IMR-90 (cell line): Measurements from ENCODE around the gene NCF2. TPM values are rescaled to one million over a fixed set of nuclear protein-coding genes. Genes with fewer than 3 reads are reported as not detected.

Source experiments
- ATAC-seq: fragments of 200-7000 bp; cut with Tn5 transposase; 2 replicates; pipeline ENCODE4 v1.9.1; 2020; ENCODE audit warnings: low read depth, mild to moderate bottlenecking, moderate library complexity
- BruUV-seq: library from RNA; stranded (reverse); fragments of 400-500 nt; replicated peaks from 2 replicates; lab custom pipeline; 2021; lab: Mats Ljungman, UMichigan
- CTCF ChIA-PET: fragments of 300-600 bp; formaldehyde crosslinking; extraction: SDS; loops from one replicate; lab custom pipeline; 2021; ENCODE audit warnings: antibody characterized with exemption; lab: Yijun Ruan, JAX
- POLR2A ChIA-PET: fragments of 300-600 bp; sonication (Branson Sonifier 250); formaldehyde crosslinking; loops from one replicate; lab custom pipeline; 2022; ENCODE audit warnings: antibody characterized with exemption; ENCODE audit not compliant: unreplicated experiment; lab: Charles Lee
- DNase-seq: peaks from one replicate; pipeline ENCODE4 v3.0.0; 2013
- H2AFZ ChIP-seq: replicated peaks from 2 replicates; pipeline ENCODE3; 2013; ENCODE audit warnings: low read length, mild to moderate bottlenecking; ENCODE audit not compliant: poor library complexity
- H2AK5ac ChIP-seq: 2 replicates; pipeline ENCODE4 v1.6.1; 2013; ENCODE audit warnings: low read depth, low read length, inconsistent platforms
- H2AK9ac ChIP-seq: replicated peaks from 2 replicates; pipeline ENCODE3; 2013; ENCODE audit warnings: mild to moderate bottlenecking, low read depth, low read length, moderate library complexity; ENCODE audit not compliant: poor library complexity
- H2BK120ac ChIP-seq: 2 replicates; pipeline ENCODE4 v1.6.1; 2013; ENCODE audit warnings: low read depth, low read length, inconsistent platforms
- H2BK15ac ChIP-seq: 3 replicates; pipeline ENCODE4 v1.6.1; 2013; ENCODE audit warnings: low read depth, low read length, inconsistent platforms
- H2BK20ac ChIP-seq: 2 replicates; pipeline ENCODE4 v1.6.1; 2013; ENCODE audit warnings: low read depth, mild to moderate bottlenecking, inconsistent platforms, low read length, moderate library complexity
- H2BK5ac ChIP-seq: 2 replicates; pipeline ENCODE4 v1.6.1; 2013; ENCODE audit warnings: mild to moderate bottlenecking, low read depth, low read length, inconsistent platforms; ENCODE audit not compliant: poor library complexity, severe bottlenecking
- H3K14ac ChIP-seq: replicated peaks from 2 replicates; pipeline ENCODE4 v1.6.1; 2013; ENCODE audit warnings: low read depth, low read length, inconsistent platforms
- H3K18ac ChIP-seq: 2 replicates; pipeline ENCODE4 v1.6.1; 2013; ENCODE audit warnings: low read depth, low read length, control low read depth
- H3K23ac ChIP-seq: 2 replicates; pipeline ENCODE4 v1.6.1; 2013; ENCODE audit warnings: low read depth, low read length, inconsistent platforms
- H3K27ac ChIP-seq: 2 replicates; pipeline ENCODE4 v1.5.1; 2013; ENCODE audit warnings: mild to moderate bottlenecking, control low read depth, low read length; ENCODE audit not compliant: insufficient read depth
- H3K27me3 ChIP-seq: 2 replicates; pipeline ENCODE4 v1.6.1; 2013; ENCODE audit warnings: low read length; ENCODE audit not compliant: control insufficient read depth, insufficient read depth
- H3K36me3 ChIP-seq: 2 replicates; pipeline ENCODE4 v1.6.1; 2013; ENCODE audit warnings: low read length, mixed read lengths; ENCODE audit not compliant: control insufficient read depth, insufficient read depth
- H3K4ac ChIP-seq: 2 replicates; pipeline ENCODE4 v1.6.1; 2013; ENCODE audit warnings: low read depth, low read length, inconsistent platforms
- H3K4me1 ChIP-seq: 2 replicates; pipeline ENCODE4 v1.6.1; 2013; ENCODE audit warnings: low read length, mixed read lengths; ENCODE audit not compliant: control insufficient read depth, insufficient read depth
- H3K4me2 ChIP-seq: 2 replicates; pipeline ENCODE4 v1.6.1; 2013; ENCODE audit warnings: low read depth, mild to moderate bottlenecking, control low read depth, low read length, moderate library complexity
- H3K4me3 ChIP-seq: 2 replicates; pipeline ENCODE4 v1.5.1; 2013; ENCODE audit warnings: low read depth, mild to moderate bottlenecking, control low read depth, low read length, moderate library complexity; ENCODE audit not compliant: insufficient read depth
- H3K56ac ChIP-seq: 2 replicates; pipeline ENCODE4 v1.6.1; 2013; ENCODE audit warnings: low read length, inconsistent platforms; ENCODE audit not compliant: insufficient read depth; ENCODE audit errors: extremely low read depth
- H3K79me1 ChIP-seq, 2 experiments: 2 replicates each; pipeline ENCODE4 v1.6.1; 2013; ENCODE audit warnings: low read length in 2 of 2, inconsistent platforms in 1 of 2, low read depth in 1 of 2
- H3K9ac ChIP-seq: 2 replicates; pipeline ENCODE4 v1.6.1; 2013; ENCODE audit warnings: low read depth, low read length, control low read depth
- H3K9me1 ChIP-seq: 2 replicates; pipeline ENCODE4 v1.6.1; 2013; ENCODE audit warnings: low read length, inconsistent platforms; ENCODE audit not compliant: insufficient read depth
- H3K9me3 ChIP-seq: 2 replicates; pipeline ENCODE4 v1.6.1; 2013; ENCODE audit warnings: low read length; ENCODE audit not compliant: control insufficient read depth, insufficient read depth
- H4K20me1 ChIP-seq: 2 replicates; pipeline ENCODE4 v1.6.1; 2013; ENCODE audit warnings: low read length, inconsistent platforms; ENCODE audit not compliant: insufficient read depth
- H4K5ac ChIP-seq: 2 replicates; pipeline ENCODE4 v1.6.1; 2013; ENCODE audit warnings: mild to moderate bottlenecking, low read depth, low read length, control low read depth
- H4K8ac ChIP-seq, 2 experiments: 2 replicates each; pipeline ENCODE4 v1.6.1; 2013; ENCODE audit warnings: low read depth in 2 of 2, low read length in 2 of 2, control low read depth in 1 of 2, inconsistent platforms in 1 of 2
- H4K91ac ChIP-seq: 2 replicates; pipeline ENCODE4 v1.6.1; 2013; ENCODE audit warnings: low read depth, low read length, inconsistent platforms; ENCODE audit not compliant: insufficient read depth
- CEBPB ChIP-seq: IDR thresholded peaks from 2 replicates; pipeline ENCODE4 v1.6.1; 2012; ENCODE audit warnings: low read depth, low read length, improper control_type of control experiment
- CHD1 ChIP-seq: IDR thresholded peaks from 2 replicates; pipeline ENCODE4 v1.6.1; 2012; ENCODE audit warnings: low read depth, low read length, improper control_type of control experiment
- FOS ChIP-seq: fragments of 150-350 bp; IDR thresholded peaks from 2 replicates; pipeline ENCODE4 v1.6.1; 2016; ENCODE audit warnings: low read depth, low read length
- MAZ ChIP-seq: IDR thresholded peaks from 2 replicates; pipeline ENCODE4 v1.6.1; 2012; ENCODE audit warnings: low read depth, mild to moderate bottlenecking, low read length, improper control_type of control experiment, moderate library complexity, borderline replicate concordance
- RAD21 ChIP-seq: IDR thresholded peaks from 2 replicates; pipeline ENCODE4 v1.6.1; 2012; ENCODE audit warnings: low read length, improper control_type of control experiment
- RCOR1 ChIP-seq: IDR thresholded peaks from 2 replicates; pipeline ENCODE4 v1.6.1; 2012; ENCODE audit warnings: mild to moderate bottlenecking, low read length, improper control_type of control experiment; ENCODE audit not compliant: insufficient replicate concordance
- RFX5 ChIP-seq: IDR thresholded peaks from 2 replicates; pipeline ENCODE4 v1.8.0; 2012; ENCODE audit warnings: low read depth, mild to moderate bottlenecking, low read length, moderate library complexity
- SMC3 ChIP-seq: fragments of 150-350 bp; IDR thresholded peaks from 2 replicates; pipeline ENCODE4 v1.6.1; 2016; ENCODE audit warnings: low read depth, mild to moderate bottlenecking, antibody characterized with exemption, low read length, moderate library complexity
- WGBS, 2 experiments: methylation state at CpG; one replicate each; pipeline versions ENCODE4 v1.1.5 to v1.1.7; 2013; ENCODE audit warnings: missing lambda C conversion rate in 2 of 2; ENCODE audit not compliant: insufficient read length in 1 of 2; ENCODE audit errors: extremely low coverage in 2 of 2; 5-methylcytosine and 5-hydroxymethylcytosine counted together
- dilution Hi-C: fragments of 300-500 bp; cut with HindIII; formaldehyde crosslinking; loops from one replicate; pipeline ENCODE4 v1.14.3; 2018; ENCODE audit warnings: low sequenced_read_pairs; ENCODE audit not compliant: unreplicated experiment
- in situ Hi-C: fragments of 300-500 bp; cut with MboI; formaldehyde crosslinking; loops from 3 replicates; pipeline ENCODE4 v1.14.3; 2019; ENCODE audit warnings: low sequenced_read_pairs, inconsistent platforms, mixed read lengths
- intact Hi-C: fragments of 100-400 bp; cut with micrococcal nuclease; formaldehyde crosslinking; loops from 2 replicates; pipeline ENCODE4 v1.10.0; 2022
- polyA plus RNA-seq, 3 experiments: library from polyadenylated mRNA; depleted of rRNA; stranded (reverse); fragments of >200 nt; gene quantifications; 2 replicates each; pipeline ENCODE4 v1.2.3, GENCODE V29; 2012; ENCODE audit warnings: low replicate concordance in 1 of 3
- total RNA-seq: library from RNA; depleted of rRNA; stranded (reverse); fragments of >200 nt; gene quantifications from 2 replicates; pipeline ENCODE4 v1.2.3, GENCODE V29; 2012; rRNA removed
- TF ChIP-seq, protein P1 (sequence below): fragments of 150-350 bp; IDR thresholded peaks from 2 replicates; pipeline ENCODE4 v1.6.1; 2017; ENCODE audit warnings: mild to moderate bottlenecking, antibody characterized with exemption, low read length, low read depth

The NCF2 gene
- total and polyA plus RNA-seq, 2 of the 4 experiments (the other 2 are of a cell fraction): 3.2 to 4.2 TPM

DNA sequence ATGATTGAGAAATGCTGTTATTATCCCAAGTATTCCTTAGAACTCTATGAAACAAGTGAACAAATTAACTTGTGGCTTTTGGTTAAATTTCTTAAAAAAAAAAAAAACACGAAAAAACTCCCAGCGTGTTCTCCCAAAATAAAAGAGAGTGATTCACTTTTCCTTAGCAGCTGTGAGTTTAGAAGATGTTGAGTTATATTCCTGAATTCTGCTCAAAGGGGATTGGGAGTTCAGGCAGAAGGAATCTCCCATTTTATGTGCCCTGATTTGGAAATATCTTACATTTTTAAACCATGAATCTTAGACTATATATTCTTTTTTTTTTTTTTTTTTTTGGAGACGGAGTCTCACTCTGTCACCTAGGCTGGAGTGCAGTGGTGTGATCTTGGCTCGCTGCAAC is 83.7 kb downstream of the NCF2 start:
- Histone ChIP-seq H2AFZ (no peak overlapping the region), H4K5ac (no peak overlapping the region), H3K18ac (no peak overlapping the region), H2BK5ac (no peak overlapping the region), H2AK9ac (no peak overlapping the region), H3K23ac (no peak overlapping the region), H3K14ac (no peak overlapping the region), H2BK120ac (no peak overlapping the region), H3K4me3 (no peak overlapping the region), H3K27ac (no peak overlapping the region), H3K27me3 (no peaks in the 10 kb centered on the region), H3K9ac (no peak overlapping the region), H4K20me1 (peaks cover 7% of the 10 kb centered on the region; the same call in 1 of the 2 replicates), H3K9me1 (no peaks in the 10 kb centered on the region), H3K4ac (no peak overlapping the region), H3K9me3 (no peaks in the 10 kb centered on the region), H3K36me3 (no peaks in the 10 kb centered on the region), H3K4me2 (no peak overlapping the region), H3K56ac (no peak overlapping the region), H2AK5ac (no peak overlapping the region), H3K79me1 (peaks cover 30 to 41% of the 10 kb centered on the region in 2 experiments), H2BK20ac (no peak overlapping the region), H4K8ac (no peak overlapping the region), H3K4me1 (no peaks in the 10 kb centered on the region; the same call in 1 of the 2 replicates), H4K91ac (no peak overlapping the region), H2BK15ac (no peak overlapping the region)
- POLR2A ChIA-PET: no interaction called here
- DNase-seq (peak; percentile 47), ATAC-seq (no peak)
- dilution Hi-C loops (no loop called here), in situ Hi-C loops (no loop called here), intact Hi-C loops (no loop called here)
- no TSS peak for BruUV-seq
- no CpG with 5 or more reads among the region's 4 CpGs for WGBS, 2 experiments
- TF ChIP-seq FOS (no peak), RFX5 (no peak), CEBPB (no peak), MAZ (no peak), SMC3 (no peak), CHD1 (no peak), RAD21 (no peak), RCOR1 (no peak)
- TF ChIP-seq, protein P1, sequence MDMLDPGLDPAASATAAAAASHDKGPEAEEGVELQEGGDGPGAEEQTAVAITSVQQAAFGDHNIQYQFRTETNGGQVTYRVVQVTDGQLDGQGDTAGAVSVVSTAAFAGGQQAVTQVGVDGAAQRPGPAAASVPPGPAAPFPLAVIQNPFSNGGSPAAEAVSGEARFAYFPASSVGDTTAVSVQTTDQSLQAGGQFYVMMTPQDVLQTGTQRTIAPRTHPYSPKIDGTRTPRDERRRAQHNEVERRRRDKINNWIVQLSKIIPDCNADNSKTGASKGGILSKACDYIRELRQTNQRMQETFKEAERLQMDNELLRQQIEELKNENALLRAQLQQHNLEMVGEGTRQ: no peak
- CTCF ChIA-PET: no interaction called here

Other genes starting within 250 kb of the NCF2 start
- 0.36 and 0.56 TPM in 2 replicates for gene NMNAT2, start 172.1 kb downstream of the NCF2 start, total RNA-seq
- 1.5 and 2.4 TPM in 2 replicates for gene NMNAT2, start 172.1 kb downstream of the NCF2 start, polyA plus RNA-seq (2012; rRNA removed)
- gene SMG7, start 118.0 kb downstream of the NCF2 start, total RNA-seq: 20.8 and 22.6 TPM in 2 replicates
- 17.2 and 18.1 TPM in 2 replicates for gene SMG7, start 118.0 kb downstream of the NCF2 start, polyA plus RNA-seq (2012; rRNA removed)
- gene ARPC5, start 45.3 kb upstream of the NCF2 start, total RNA-seq: 212 and 361 TPM in 2 replicates
- gene ARPC5, start 45.3 kb upstream of the NCF2 start, polyA plus RNA-seq (2012; rRNA removed): 91.0 and 132 TPM in 2 replicates
- not detected in 2 replicates for gene APOBEC4, start 62.9 kb upstream of the NCF2 start, total RNA-seq
- not detected in 2 replicates for gene APOBEC4, start 62.9 kb upstream of the NCF2 start, polyA plus RNA-seq (2012; rRNA removed)
- gene RGL1, start 214.7 kb upstream of the NCF2 start, total RNA-seq: 7.5 TPM in 2 replicates
- gene RGL1, start 214.7 kb upstream of the NCF2 start, polyA plus RNA-seq (2012; rRNA removed): 4.4 and 4.7 TPM in 2 replicates